Measurements from ENCODE around the gene TRIM72. TPM values are rescaled to one million over a fixed set of nuclear protein-coding genes. Genes with fewer than 3 reads are reported as not detected.
A peak's percentile ranks its signal among the peaks of the same experiment; 100 is the strongest.
"Not testable (repeated sequence)": the region's sequence is repeated elsewhere in the genome, so short reads cannot be mapped to it uniquely, and the experiment has no call there.

TRIM72 gene
- total RNA-seq, 1 donor from 2014 or later: 0.06 TPM

DNA sequence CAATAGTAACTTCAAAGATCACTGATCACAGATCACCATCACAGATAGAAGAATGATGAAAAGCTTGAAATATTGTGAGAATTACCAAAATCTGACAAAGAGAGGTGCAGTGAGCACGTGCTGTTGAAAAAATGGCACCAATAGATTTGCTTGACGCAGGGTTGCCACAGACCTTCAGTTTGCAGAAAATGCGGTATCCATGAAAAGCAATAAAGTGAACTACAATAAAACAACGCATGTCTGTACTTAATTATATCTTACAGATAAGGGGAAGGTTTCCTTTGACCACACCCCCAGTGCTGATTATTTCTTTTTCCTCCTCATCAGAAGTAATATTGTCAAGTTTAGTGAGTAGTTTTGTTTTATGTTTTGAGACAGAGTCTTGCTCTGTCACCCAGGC, 24.1 kb downstream of the TRIM72 start:
- TF ChIP-seq, protein P1, sequence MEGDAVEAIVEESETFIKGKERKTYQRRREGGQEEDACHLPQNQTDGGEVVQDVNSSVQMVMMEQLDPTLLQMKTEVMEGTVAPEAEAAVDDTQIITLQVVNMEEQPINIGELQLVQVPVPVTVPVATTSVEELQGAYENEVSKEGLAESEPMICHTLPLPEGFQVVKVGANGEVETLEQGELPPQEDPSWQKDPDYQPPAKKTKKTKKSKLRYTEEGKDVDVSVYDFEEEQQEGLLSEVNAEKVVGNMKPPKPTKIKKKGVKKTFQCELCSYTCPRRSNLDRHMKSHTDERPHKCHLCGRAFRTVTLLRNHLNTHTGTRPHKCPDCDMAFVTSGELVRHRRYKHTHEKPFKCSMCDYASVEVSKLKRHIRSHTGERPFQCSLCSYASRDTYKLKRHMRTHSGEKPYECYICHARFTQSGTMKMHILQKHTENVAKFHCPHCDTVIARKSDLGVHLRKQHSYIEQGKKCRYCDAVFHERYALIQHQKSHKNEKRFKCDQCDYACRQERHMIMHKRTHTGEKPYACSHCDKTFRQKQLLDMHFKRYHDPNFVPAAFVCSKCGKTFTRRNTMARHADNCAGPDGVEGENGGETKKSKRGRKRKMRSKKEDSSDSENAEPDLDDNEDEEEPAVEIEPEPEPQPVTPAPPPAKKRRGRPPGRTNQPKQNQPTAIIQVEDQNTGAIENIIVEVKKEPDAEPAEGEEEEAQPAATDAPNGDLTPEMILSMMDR (IDR thresholded peaks at IDR 0.05): no peak
- no peaks in the 10 kb centered on the region for H3K9me3 ChIP-seq
- no peaks in the 10 kb centered on the region for H3K27me3 ChIP-seq (ENCODE audit: low read depth)
- intact Hi-C loops (cut with DNase I): no loop called here
- no peak for ATAC-seq
- no peak overlapping the region for H3K27ac ChIP-seq
- H3K4me3 ChIP-seq: no peak overlapping the region
- DNase-seq: no peak
- no peaks in the 10 kb centered on the region for H3K4me1 ChIP-seq
- no peaks in the 10 kb centered on the region for H3K36me3 ChIP-seq

DNA sequence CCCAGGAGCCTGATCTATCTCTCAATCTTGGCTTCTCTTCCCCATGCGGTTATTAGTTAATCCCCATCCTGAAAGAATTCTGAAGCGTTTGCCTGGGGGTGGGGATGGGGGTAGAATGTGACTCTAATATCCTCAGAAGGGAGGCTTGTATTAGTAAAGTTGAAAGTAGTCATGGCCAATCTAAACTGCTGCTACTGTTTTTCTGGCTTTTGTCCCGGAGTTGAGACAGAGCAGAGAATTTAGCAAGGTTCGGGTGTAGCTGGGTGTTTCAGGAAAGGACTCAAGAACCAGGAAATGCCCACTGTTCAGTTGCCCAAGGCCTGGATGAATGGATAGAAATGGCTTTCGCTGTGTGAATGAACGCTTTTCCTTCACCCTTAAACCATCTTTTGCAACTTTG, 28.3 kb downstream of the TRIM72 start:
- TF ChIP-seq, protein P1 (IDR thresholded peaks at IDR 0.05): no peak
- DNase-seq: no peak
- H3K4me3 ChIP-seq: no peak overlapping the region
- H3K27me3 ChIP-seq (ENCODE audit: low read depth): no peaks in the 10 kb centered on the region
- no peaks in the 10 kb centered on the region for H3K9me3 ChIP-seq
- no peaks in the 10 kb centered on the region for H3K36me3 ChIP-seq
- intact Hi-C loops (cut with DNase I): no loop called here
- H3K4me1 ChIP-seq: no peaks in the 10 kb centered on the region
- H3K27ac ChIP-seq: no peak overlapping the region
- ATAC-seq: peak; percentile 46 to 58

DNA sequence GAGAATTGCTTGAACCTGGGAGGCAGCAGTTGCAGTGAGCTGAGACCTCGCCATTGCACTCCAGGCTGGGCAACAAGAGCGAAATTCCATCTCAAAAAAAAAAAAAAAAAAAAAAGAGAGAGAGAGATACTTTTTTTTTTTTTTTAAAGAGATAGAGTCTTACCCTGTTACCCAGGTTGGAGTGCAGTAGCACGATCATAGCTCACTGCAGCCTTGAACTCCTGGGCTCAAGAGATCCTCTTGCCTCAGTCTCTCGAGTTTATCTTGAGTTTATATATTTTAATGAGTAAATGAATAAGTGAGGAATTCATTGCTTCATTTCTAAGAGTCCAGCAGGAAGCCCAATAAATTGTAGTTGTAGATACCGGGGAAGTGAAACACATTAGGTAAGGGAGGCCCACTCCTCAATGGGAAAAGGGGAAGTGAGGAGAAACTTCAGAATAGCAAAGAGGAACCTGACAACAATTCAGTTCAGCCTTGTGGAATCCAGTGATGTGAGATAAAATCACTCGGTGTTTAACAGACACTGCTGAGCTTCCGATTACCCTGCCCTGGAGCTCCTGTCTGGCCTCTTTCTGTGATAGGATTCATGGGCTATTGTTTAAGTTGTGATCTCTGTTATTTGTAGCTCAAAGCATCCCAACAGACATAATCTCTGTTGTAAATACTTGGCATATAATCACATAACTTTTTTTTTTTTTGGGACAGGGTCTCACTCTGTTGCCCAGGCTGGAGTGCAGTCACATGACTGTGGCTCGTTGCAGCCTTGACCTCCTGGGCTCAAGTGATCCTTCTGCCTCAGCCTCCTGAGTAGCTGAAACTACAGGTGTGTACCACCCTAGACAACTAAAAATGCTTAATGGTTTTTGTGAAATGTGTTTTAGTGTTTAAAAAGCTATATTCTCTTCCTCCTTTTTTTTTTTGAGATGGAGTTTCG, 30.1 kb downstream of the TRIM72 start:
- Histone ChIP-seq H3K4me3 (no peak overlapping the region), H3K27ac (peak overlapping the region; percentile 11), H3K27me3 (ENCODE audit: low read depth) (no peaks in the 10 kb centered on the region), H3K4me1 (no peaks in the 10 kb centered on the region), H3K9me3 (no peaks in the 10 kb centered on the region), H3K36me3 (no peaks in the 10 kb centered on the region)
- DNase-seq (no peak), ATAC-seq (peak; percentile 61 to 70)
- TF ChIP-seq, protein P1 (IDR thresholded peaks at IDR 0.05): no peak
- intact Hi-C loops (cut with DNase I): no loop called here

DNA sequence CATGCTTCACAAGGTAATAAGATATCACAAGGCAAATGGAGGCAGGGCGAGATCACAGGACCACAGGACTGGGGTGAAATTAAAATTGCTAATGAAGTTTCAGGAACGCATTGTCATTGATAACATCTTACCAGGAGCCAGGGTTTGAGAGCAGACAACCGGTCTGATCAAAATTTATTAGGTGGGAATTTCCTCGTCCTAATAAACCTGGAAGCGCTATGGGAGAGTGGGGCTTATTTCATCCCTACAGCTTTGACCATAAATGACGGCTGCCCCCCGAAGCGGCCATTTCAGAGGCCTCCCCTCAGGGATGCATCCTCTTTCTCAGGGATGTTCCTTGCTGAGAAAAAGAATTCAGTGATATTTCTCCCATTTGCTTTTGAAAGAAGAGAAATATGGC, 31.7 kb downstream of the TRIM72 start:
- ATAC-seq; H3K27ac ChIP-seq; intact Hi-C loops (cut with DNase I); H3K27me3 ChIP-seq (ENCODE audit: low read depth); H3K9me3 ChIP-seq; DNase-seq; H3K4me1 ChIP-seq; H3K4me3 ChIP-seq; H3K36me3 ChIP-seq: not testable (repeated sequence)

DNA sequence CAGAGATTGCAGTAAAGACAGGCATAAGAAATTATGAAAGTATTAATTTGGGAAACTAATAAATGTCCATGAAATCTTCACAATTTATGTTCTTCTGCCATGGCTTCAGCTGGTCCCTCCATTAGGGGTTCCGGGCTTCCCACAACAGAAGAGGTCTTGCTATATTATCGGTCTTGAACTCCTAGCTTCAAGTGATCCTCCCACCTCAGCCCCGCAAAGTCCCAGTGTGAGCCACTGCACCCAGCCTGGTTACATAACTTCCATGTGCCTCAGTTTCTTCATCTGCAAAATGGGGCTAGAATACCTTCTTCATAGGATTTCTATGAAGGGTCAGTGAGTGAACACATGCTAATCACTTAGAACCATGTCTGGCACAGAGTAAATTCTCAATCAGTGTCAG, 32.4 kb downstream of the TRIM72 start:
- no peaks in the 10 kb centered on the region for H3K9me3 ChIP-seq
- DNase-seq: no peak
- H3K4me1 ChIP-seq: no peaks in the 10 kb centered on the region
- TF ChIP-seq, protein P1 (IDR thresholded peaks at IDR 0.05): no peak
- intact Hi-C loops (cut with DNase I): no loop called here
- H3K27me3 ChIP-seq (ENCODE audit: low read depth): no peaks in the 10 kb centered on the region
- no peak for ATAC-seq
- H3K27ac ChIP-seq: no peak overlapping the region
- no peaks in the 10 kb centered on the region for H3K36me3 ChIP-seq
- no peak overlapping the region for H3K4me3 ChIP-seq

DNA sequence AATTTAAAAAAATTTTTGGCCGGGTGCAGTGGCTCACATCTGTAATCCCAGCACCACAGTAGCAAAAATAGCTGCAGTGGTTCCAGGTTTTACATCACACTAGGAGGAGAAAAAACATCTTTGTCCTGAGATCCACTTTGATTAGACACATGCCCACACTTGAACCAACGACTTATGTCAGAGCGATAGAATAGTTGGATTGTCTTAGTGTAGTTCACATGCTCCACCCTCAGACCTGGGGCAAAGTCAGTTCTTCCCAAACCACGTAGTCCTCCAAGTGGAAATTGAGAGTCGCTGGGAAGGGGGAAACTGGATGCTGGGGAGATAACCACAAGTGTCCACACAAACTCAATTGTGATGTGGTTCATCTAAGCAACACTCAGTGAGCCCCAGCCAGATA, 34.4 kb downstream of the TRIM72 start:
- Histone ChIP-seq H3K36me3 (no peaks in the 10 kb centered on the region), H3K27me3 (ENCODE audit: low read depth) (no peaks in the 10 kb centered on the region), H3K4me1 (peaks cover 2% of the 10 kb centered on the region), H3K4me3 (no peak overlapping the region), H3K9me3 (no peaks in the 10 kb centered on the region), H3K27ac (no peak overlapping the region)
- intact Hi-C loops (cut with DNase I): no loop called here
- ATAC-seq (no peak), DNase-seq (no peak)
- TF ChIP-seq, protein P1 (IDR thresholded peaks at IDR 0.05): no peak

Measured in lower lobe of right lung (tissue), 2 donors.